ENCODE data around the gene MAPK9.
"Not testable (repeated sequence)": the region's sequence is repeated elsewhere in the genome, so short reads cannot be mapped to it uniquely, and the experiment has no call there.

DNA sequence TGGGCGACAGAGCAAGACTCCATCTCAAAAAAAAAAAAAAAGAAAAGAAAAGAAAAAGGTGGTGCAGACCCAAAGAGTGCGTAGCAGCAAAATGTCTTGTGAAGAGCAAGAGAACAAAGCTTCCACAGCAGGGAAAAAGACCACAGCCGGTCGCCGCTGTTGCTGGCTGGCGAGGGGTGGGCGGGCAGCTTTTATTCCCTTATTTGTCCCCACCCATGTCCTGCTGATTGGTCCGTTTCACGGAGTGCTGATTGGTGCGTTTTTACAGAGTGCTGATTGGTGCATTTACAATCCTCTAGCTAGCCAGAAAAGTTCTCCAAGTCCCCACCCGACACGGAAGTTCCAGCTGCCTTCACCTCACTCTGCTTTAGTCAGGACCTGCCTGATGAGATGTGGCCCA, 81.8 kb downstream of the MAPK9 start:
- TF ChIP-seq, protein P1, sequence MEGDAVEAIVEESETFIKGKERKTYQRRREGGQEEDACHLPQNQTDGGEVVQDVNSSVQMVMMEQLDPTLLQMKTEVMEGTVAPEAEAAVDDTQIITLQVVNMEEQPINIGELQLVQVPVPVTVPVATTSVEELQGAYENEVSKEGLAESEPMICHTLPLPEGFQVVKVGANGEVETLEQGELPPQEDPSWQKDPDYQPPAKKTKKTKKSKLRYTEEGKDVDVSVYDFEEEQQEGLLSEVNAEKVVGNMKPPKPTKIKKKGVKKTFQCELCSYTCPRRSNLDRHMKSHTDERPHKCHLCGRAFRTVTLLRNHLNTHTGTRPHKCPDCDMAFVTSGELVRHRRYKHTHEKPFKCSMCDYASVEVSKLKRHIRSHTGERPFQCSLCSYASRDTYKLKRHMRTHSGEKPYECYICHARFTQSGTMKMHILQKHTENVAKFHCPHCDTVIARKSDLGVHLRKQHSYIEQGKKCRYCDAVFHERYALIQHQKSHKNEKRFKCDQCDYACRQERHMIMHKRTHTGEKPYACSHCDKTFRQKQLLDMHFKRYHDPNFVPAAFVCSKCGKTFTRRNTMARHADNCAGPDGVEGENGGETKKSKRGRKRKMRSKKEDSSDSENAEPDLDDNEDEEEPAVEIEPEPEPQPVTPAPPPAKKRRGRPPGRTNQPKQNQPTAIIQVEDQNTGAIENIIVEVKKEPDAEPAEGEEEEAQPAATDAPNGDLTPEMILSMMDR (IDR thresholded peaks at IDR 0.05; ENCODE audit: insufficient read depth, low read length, poor library complexity, severe bottlenecking) = not testable (repeated sequence)
- not testable (repeated sequence) for TF ChIP-seq EZH2phosphoT487 (conservative IDR thresholded peaks at IDR 0.05; ENCODE audit: low read length)

Data from SU-DHL-6 (cell line).